Naive B cell (primary cell): ENCODE results near the gene PSMB7. TPM values are rescaled to one million over a fixed set of nuclear protein-coding genes. Genes with fewer than 3 reads are reported as not detected.

Experiments used
- ATAC-seq, 2 donors: fragments of 150-1000 bp; cut with Tn5 transposase; 2 replicates each; pipeline ENCODE4 v1.10.0; 2021; ENCODE audit warnings: low read depth in 2 of 2, mild to moderate bottlenecking in 2 of 2, moderate library complexity in 2 of 2
- DNase-seq: peaks from one replicate; pipeline ENCODE4 v3.0.0; 2022
- H3K27ac Mint-ChIP-seq, 6 donors: one replicate each; pipeline ENCODE4 v1.8.0; 2020 to 2022; ENCODE audit warnings: mild to moderate bottlenecking in 6 of 6, mixed read lengths in 6 of 6, moderate library complexity in 5 of 6, inconsistent platforms in 2 of 6
- H3K27me3 Mint-ChIP-seq, 3 donors: one replicate each; pipeline ENCODE4 v1.8.0; 2021 to 2022; ENCODE audit warnings: mixed read lengths in 3 of 3, mild to moderate bottlenecking in 1 of 3
- H3K36me3 Mint-ChIP-seq, 2 donors: one replicate each; pipeline ENCODE4 v1.8.0; 2020 to 2022; ENCODE audit warnings: mixed read lengths in 2 of 2, inconsistent platforms in 1 of 2, mild to moderate bottlenecking in 1 of 2
- H3K4me1 Mint-ChIP-seq, 3 donors: one replicate each; pipeline ENCODE4 v1.8.0; 2020 to 2022; ENCODE audit warnings: mixed read lengths in 3 of 3, inconsistent platforms in 1 of 3, mild to moderate bottlenecking in 1 of 3, moderate library complexity in 1 of 3
- H3K4me3 Mint-ChIP-seq, 8 donors: one replicate each; pipeline ENCODE4 v1.8.0; 2020 to 2022; ENCODE audit warnings: mild to moderate bottlenecking in 8 of 8, mixed read lengths in 8 of 8, moderate library complexity in 8 of 8, inconsistent platforms in 2 of 8
- H3K9me3 Mint-ChIP-seq, 7 donors: one replicate each; pipeline ENCODE4 v1.8.0; 2020 to 2022; ENCODE audit warnings: mixed read lengths in 7 of 7, mild to moderate bottlenecking in 5 of 7, inconsistent platforms in 2 of 7, moderate library complexity in 1 of 7
- polyA plus RNA-seq, 6 donors: library from polyadenylated mRNA; unstranded; fragments of 300-500 nt; fragmentation: Illumina TruSeq; gene quantifications; one replicate each; pipeline ENCODE4 v1.2.3, GENCODE V29; 2021; ENCODE audit warnings: low read depth in 6 of 6

The PSMB7 gene
- 100 to 1,000 TPM; 161 to 213 (median 179) TPM for polyA plus RNA-seq

DNA sequence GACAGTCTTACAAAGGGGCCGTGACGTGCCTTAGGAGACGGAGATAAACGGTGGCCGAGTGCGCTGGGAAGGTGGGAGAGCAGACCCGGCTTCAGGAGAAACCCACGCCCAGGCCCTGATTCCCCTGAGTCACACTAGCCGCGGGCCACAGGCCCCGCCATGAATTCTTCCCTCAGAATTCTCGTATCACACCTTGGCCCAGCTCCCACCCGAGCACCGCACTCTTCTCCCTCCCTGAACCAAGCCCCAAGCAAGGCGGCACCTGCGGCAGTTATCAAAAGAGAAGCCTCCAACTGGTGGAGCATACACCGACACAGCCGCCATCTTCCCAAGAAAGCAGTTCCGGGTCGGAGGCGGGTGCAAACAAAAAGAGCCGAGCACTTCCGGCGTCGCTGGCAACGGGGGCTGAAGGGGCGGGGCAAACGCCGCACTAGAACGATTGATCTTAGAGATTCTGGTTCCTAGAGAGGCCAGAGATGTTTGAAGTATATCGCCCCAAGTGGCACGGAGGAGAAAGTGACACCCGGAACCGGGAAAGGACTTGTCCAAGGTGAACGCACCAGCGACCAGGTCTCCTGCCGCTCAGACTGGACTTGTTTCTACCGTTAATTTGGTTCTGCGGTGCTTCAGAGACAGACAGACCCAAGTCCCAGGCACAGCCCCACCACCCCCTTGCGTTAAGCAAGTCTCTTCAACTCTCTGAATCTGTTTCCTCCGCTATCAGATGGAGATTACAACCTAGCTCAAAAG, at the start of gene PSMB7:
Gene PSMB7 (minus strand): TSS at position 341 of the 750 bp plus-strand sequence. CDS start 17 bp downstream, at position 324.
- Mint-ChIP-seq H3K9me3 (peaks cover 0 to 4% (median 4%) of the 10 kb centered on the region in 7 donors), H3K36me3 (peaks cover 15 to 27% of the 10 kb centered on the region in 2 donors), H3K4me3 (peak within 1 kb of the TSS; percentile 92 to 99 (median 96)), H3K27me3 (no peaks in the 10 kb centered on the region), H3K4me1 (peaks cover 25 to 41% (median 39%) of the 10 kb centered on the region in 3 donors), H3K27ac (peak within 1 kb of the TSS; percentile 83 to 98 (median 94))
- peak; percentile 95 for DNase-seq
- ATAC-seq = peak; percentile 93 to 97

- no peak for ATAC-seq
- peak overlapping the region in 1 of 8 donors; percentile 1 for H3K4me3 Mint-ChIP-seq
- no peaks in the 10 kb centered on the region for H3K36me3 Mint-ChIP-seq
- H3K4me1 Mint-ChIP-seq = no peaks in the 10 kb centered on the region
- peaks cover 0 to 16% (median 5%) of the 10 kb centered on the region in 7 donors for H3K9me3 Mint-ChIP-seq
- H3K27ac Mint-ChIP-seq = no peak overlapping the region
- no peak for DNase-seq
- H3K27me3 Mint-ChIP-seq = peaks cover 12 to 13% (median 13%) of the 10 kb centered on the region in 3 donors
These were observed 47.5 kb upstream of the PSMB7 start for GRCh38 chr9:124462739-124463138.

- ATAC-seq (no peak), DNase-seq (no peak)
- Mint-ChIP-seq H3K9me3 (peaks cover 1 to 14% (median 5%) of the 10 kb centered on the region in 7 donors), H3K36me3 (no peaks in the 10 kb centered on the region), H3K27me3 (peaks cover 0 to 17% (median 15%) of the 10 kb centered on the region in 3 donors), H3K4me3 (no peak overlapping the region), H3K4me1 (no peaks in the 10 kb centered on the region), H3K27ac (no peak overlapping the region)
These were observed 43.2 kb upstream of the PSMB7 start for GRCh38 chr9:124458441-124458840.

DNA sequence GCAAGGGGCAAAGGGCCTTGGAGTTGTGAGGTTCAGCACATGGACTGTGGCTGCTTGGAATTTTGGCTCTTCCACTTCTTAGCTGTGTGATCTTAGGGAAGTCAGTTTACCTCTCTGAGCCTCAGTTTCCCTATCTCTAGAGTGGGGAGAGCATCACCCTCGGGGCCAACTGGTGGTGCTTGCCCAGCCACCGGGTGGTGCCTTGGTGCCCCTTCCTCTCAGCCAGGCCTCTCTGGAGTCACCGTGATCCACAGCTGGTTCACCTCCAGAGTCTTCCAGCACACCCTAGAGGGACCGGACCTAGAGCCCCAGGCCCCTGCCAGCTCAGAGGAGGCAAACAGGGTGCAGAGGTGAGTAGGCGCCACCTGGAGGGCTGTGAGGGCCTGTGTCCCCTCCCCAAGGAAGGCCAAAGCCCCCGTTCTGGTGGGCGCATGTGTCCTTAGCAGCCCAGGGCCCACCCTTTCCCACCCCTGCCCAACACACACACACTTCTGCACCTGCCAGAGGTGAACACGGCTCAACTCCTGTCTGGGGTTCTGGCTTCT, 42.7 kb upstream of the PSMB7 start:
- Mint-ChIP-seq H3K9me3 (peaks cover 1 to 9% (median 5%) of the 10 kb centered on the region in 7 donors), H3K4me1 (no peaks in the 10 kb centered on the region), H3K27ac (no peak overlapping the region)

GRCh38 chr9:124457079-124457886, 42.0 kb upstream of the PSMB7 start:
- ATAC-seq (no peak), DNase-seq (no peak)
- H3K4me1 Mint-ChIP-seq = no peaks in the 10 kb centered on the region
- peaks cover 5 to 17% (median 15%) of the 10 kb centered on the region in 3 donors for H3K27me3 Mint-ChIP-seq
- H3K27ac Mint-ChIP-seq = no peak overlapping the region
- H3K36me3 Mint-ChIP-seq = no peaks in the 10 kb centered on the region
- H3K9me3 Mint-ChIP-seq = peaks cover 1 to 6% (median 4%) of the 10 kb centered on the region in 7 donors
- H3K4me3 Mint-ChIP-seq = peak overlapping the region in 1 of 8 donors; percentile 33

More for the DNA sequence above, 42.7 kb upstream of the PSMB7 start:
- DNase-seq = no peak
- H3K36me3 Mint-ChIP-seq = no peaks in the 10 kb centered on the region
- H3K4me3 Mint-ChIP-seq = no peak overlapping the region
- peaks cover 0 to 17% (median 14%) of the 10 kb centered on the region in 3 donors for H3K27me3 Mint-ChIP-seq
- ATAC-seq = no peak

DNA sequence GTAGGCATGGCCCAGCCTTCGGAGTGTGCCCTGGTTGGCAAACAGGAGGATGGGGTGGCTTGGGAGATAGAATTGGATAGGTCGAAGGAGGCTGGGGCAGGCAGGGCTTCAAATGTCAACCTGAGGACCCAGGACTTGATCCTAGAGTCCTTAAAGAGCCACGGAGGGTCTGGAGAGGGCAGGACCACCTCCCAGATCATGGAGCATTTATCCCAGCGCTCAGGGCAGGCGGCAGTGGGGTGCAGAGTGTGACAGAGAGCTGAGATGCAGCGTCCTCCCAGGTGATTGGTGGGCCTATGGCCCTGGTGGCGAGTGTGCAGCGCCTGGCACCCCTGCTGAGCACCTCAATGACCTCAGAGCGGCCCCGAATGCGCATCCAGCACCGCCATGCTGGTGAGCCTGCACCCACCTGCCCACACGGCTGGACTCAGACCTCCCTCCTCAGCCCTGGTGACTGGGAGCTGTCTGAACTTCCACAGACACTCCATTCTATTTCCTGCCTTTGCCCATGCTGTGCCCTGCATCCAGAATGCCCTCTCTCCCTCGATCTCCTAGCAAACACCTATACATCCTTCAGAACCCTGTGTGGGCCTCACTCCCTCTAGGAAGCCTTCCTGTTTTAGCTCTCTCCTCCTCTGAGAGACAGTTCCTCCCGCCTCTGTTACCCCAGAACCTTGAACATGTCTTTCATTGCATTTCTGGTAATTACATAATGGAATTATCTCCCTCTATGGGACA, 41.3 kb upstream of the PSMB7 start:
- H3K27ac Mint-ChIP-seq = peak overlapping the region in 2 of 6 donors; percentile 39 to 48
- H3K4me3 Mint-ChIP-seq = peak overlapping the region in 1 of 8 donors; percentile 33
- H3K4me1 Mint-ChIP-seq = no peaks in the 10 kb centered on the region
- DNase-seq (no peak), ATAC-seq (no peak)
- peaks cover 12 to 23% (median 18%) of the 10 kb centered on the region in 3 donors for H3K27me3 Mint-ChIP-seq
- no peaks in the 10 kb centered on the region for H3K36me3 Mint-ChIP-seq
- H3K9me3 Mint-ChIP-seq = peaks cover 1 to 6% (median 4%) of the 10 kb centered on the region in 7 donors

DNA sequence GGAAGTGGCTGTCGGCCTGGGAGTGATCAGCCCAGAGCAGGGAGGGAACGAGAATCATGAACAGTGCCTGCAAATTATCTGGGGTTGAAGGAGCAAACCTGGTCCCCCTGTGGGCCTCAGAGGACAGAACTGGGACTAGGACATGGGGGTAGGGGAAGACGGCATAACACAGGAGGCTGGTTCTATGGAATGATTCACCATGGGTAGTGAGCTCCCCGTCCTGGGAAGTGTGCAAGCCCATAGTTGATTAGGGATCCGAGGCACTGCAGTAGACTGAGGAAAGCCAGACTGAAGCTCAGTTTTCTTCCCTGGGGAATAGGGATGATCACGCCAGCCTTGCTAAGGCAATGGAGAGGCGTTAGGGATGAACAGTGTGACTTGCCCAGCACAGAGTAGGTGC, 40.6 kb upstream of the PSMB7 start:
- Mint-ChIP-seq H3K4me1 (peaks cover 0 to 7% (median 2%) of the 10 kb centered on the region in 3 donors), H3K27me3 (peaks cover 19 to 30% (median 22%) of the 10 kb centered on the region in 3 donors), H3K27ac (no peak overlapping the region), H3K4me3 (no peak overlapping the region), H3K36me3 (no peaks in the 10 kb centered on the region), H3K9me3 (peaks cover 1 to 6% (median 4%) of the 10 kb centered on the region in 7 donors)
- ATAC-seq = no peak
- no peak for DNase-seq

- H3K36me3 Mint-ChIP-seq = no peaks in the 10 kb centered on the region
- peaks cover 17 to 38% (median 26%) of the 10 kb centered on the region in 3 donors for H3K27me3 Mint-ChIP-seq
- no peak for ATAC-seq
- no peak overlapping the region for H3K4me3 Mint-ChIP-seq
- H3K9me3 Mint-ChIP-seq = peaks cover 0 to 1% (median 0%) of the 10 kb centered on the region in 7 donors
- H3K4me1 Mint-ChIP-seq = peaks cover 0 to 12% (median 2%) of the 10 kb centered on the region in 3 donors
- no peak overlapping the region for H3K27ac Mint-ChIP-seq
- no peak for DNase-seq
These were observed 39.7 kb upstream of the PSMB7 start for GRCh38 chr9:124454791-124455443.

DNA sequence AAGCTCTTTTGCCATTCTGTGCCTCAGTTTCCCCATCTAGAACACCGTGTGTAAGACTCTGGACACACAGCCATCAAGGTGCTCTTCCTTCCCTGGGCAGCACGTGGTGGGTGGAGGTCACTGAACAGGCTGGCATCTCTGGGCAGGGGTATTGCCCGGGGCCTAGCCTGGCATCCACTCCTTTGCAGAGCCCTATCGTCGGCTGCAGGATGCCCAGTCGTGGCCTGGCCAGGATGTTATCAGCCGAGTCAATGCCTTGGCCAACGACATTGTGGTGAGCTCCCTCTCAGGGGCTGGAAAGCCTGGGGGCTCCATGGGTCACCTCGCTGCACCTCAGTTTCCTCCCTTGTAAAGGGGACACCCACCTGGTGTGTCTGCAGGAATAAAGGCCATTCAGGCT, 39.1 kb upstream of the PSMB7 start:
- H3K27me3 Mint-ChIP-seq = peaks cover 17 to 45% (median 32%) of the 10 kb centered on the region in 3 donors
- peaks cover 0 to 1% (median 0%) of the 10 kb centered on the region in 7 donors for H3K9me3 Mint-ChIP-seq
- DNase-seq = no peak
- H3K4me1 Mint-ChIP-seq = peaks cover 0 to 12% (median 2%) of the 10 kb centered on the region in 3 donors
- no peak for ATAC-seq
- no peak overlapping the region for H3K27ac Mint-ChIP-seq
- no peak overlapping the region for H3K4me3 Mint-ChIP-seq
- H3K36me3 Mint-ChIP-seq = no peaks in the 10 kb centered on the region

DNA sequence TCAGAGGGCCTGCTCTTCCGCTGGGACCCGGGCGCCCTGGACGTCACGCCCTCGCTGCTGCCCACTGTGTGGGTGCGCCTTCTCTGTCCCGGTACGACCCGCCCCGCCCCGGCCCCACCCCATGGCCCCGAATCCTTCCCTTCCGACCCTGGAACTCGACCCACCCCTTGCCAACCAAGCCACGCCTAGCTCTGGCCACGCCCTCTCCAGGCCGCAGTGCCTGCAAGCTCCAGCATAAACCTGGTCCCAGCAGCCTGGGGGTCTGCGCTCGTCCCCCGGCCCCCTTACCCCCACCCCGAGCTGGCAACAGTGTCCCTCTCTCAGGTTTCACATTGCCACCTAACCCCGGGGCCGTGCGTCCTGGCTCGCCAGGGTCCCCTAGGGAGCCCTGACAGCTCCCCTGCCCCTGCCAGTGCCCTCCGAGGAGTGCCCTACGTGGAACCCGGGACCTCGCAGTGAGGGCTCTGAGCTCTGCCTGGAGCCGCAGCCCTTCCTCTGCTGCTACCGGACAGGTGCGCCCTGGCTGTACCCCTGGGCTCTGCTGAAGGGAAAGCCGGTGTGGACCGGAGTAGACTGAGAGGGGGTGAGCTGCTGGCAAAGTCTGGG, 38.4 kb upstream of the PSMB7 start:
- no peak for ATAC-seq

DNA sequence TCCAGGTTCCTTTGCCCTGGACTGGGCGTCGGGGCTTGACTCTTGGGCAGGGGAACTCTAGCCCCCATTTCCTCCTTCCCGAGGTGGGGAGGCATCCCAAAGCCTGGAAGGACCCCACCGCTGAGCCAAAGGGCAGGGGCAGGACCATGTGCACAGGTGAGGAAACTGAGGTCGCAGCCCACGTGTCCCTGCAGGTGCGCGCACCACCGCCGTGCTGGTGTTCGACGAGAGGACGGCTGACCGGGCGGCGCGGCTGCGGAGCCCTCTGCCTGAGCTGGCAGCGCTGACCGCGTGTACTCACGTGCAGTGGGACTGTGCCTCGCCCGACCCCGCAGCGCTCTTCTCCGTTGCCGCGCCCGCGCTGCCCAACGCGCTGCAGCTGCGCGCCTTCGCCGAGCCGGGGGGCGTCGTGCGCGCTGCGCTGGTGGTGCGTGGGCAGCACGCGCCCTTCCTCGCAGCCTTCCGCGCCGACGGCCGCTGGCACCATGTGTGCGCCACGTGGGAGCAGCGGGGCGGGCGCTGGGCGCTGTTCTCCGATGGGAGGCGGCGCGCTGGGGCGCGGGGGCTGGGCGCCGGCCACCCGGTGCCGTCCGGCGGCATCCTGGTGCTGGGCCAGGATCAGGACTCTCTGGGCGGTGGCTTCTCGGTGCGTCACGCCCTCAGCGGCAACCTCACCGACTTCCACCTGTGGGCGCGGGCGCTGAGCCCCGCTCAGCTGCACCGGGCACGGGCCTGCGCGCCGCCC, 37.8 kb upstream of the PSMB7 start:
- H3K4me3 Mint-ChIP-seq = no peak overlapping the region
- ATAC-seq (no peak), DNase-seq (no peak)
- H3K36me3 Mint-ChIP-seq = no peaks in the 10 kb centered on the region
- H3K27me3 Mint-ChIP-seq = peaks cover 22 to 54% (median 43%) of the 10 kb centered on the region in 3 donors
- no peak overlapping the region for H3K27ac Mint-ChIP-seq
- H3K4me1 Mint-ChIP-seq = peaks cover 0 to 12% (median 2%) of the 10 kb centered on the region in 3 donors
- H3K9me3 Mint-ChIP-seq = peaks cover 0 to 1% (median 0%) of the 10 kb centered on the region in 7 donors

More for the DNA sequence above, 38.4 kb upstream of the PSMB7 start:
- H3K27me3 Mint-ChIP-seq = peaks cover 17 to 48% (median 36%) of the 10 kb centered on the region in 3 donors
- H3K9me3 Mint-ChIP-seq = peaks cover 0 to 1% (median 0%) of the 10 kb centered on the region in 7 donors
- no peaks in the 10 kb centered on the region for H3K36me3 Mint-ChIP-seq
- no peak overlapping the region for H3K27ac Mint-ChIP-seq
- no peak for DNase-seq
- H3K4me3 Mint-ChIP-seq = no peak overlapping the region
- peaks cover 0 to 12% (median 2%) of the 10 kb centered on the region in 3 donors for H3K4me1 Mint-ChIP-seq
